Stomach smooth muscle (tissue), 2 donors: ENCODE data around the gene HOXA13.

Experiments
- H3K27ac ChIP-seq: one replicate; pipeline ENCODE4 v1.7.0; 2013; ENCODE audit warnings: mild to moderate bottlenecking, low read length, inconsistent platforms
- H3K27me3 ChIP-seq, 2 donors: one replicate each; pipeline ENCODE4 v1.7.0; 2013; ENCODE audit warnings: low read length in 2 of 2; ENCODE audit not compliant: insufficient read depth in 2 of 2, control insufficient read depth in 1 of 2
- H3K36me3 ChIP-seq, 2 donors: one replicate each; pipeline ENCODE4 v1.7.0; 2013; ENCODE audit warnings: low read length in 2 of 2; ENCODE audit not compliant: control insufficient read depth in 2 of 2, insufficient read depth in 2 of 2
- H3K4me1 ChIP-seq: one replicate; pipeline ENCODE4 v1.7.0; 2013; ENCODE audit warnings: low read length; ENCODE audit not compliant: control insufficient read depth, insufficient read depth
- H3K4me3 ChIP-seq, 2 donors: one replicate each; pipeline ENCODE4 v1.7.0; 2013; ENCODE audit warnings: low read length in 2 of 2
- H3K9ac ChIP-seq, 2 donors: one replicate each; pipeline ENCODE4 v1.7.0; 2013; ENCODE audit warnings: low read length in 2 of 2, mild to moderate bottlenecking in 1 of 2
- H3K9me3 ChIP-seq, 2 donors: one replicate each; pipeline ENCODE4 v1.7.0; 2013; ENCODE audit warnings: low read length in 2 of 2; ENCODE audit not compliant: control insufficient read depth in 2 of 2
- donor health status: healthy.
- donor health status: Pancreatic carcinoma.

HOXA13 gene

DNA sequence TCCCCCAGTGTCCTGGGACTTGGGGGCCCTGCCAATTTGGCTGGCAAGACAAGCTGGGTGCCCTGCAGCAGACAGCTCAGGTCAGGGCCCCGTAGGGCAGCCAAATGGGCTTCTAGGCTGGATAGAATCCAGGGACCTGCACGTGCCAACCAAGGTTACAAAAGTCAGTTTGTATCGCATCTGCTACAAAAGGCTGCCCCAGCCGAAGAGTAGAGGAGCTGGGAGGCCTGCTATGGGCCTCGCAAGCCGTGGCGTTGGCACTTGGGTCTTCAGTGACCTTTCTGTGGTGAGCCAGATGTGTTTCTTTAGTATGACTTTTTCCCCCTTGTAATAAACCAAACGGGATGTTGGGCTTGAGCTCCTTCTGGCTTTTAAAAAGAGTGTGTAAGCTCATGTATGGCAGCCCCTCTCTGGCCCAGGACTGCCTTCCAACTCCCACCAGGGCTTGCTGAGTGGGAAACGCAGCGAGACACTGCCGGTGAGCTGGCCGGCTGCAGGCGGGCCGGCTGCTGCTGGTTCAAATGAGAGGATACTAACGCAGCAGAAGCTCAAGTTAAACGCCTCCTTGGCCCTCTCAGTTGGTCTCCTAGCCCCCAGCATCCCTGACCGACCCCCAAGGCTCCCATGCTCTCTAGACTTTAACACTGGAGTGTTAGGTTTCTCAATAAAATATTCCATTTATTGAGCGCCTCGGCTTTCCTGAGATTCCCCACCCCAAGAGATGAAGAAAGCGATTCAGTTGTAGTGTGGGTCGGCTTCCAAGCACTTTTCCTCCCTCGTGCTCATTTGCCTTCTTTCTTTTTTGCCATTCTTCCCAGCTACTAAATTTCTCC is 22.7 kb downstream of the HOXA13 start:
- Histone ChIP-seq H3K4me3 (no peak overlapping the region), H3K36me3 (no peaks in the 10 kb centered on the region), H3K27ac (no peak overlapping the region), H3K4me1 (peaks cover 26% of the 10 kb centered on the region), H3K27me3 (peaks cover 81 to 98% of the 10 kb centered on the region in 2 donors), H3K9me3 (no peaks in the 10 kb centered on the region), H3K9ac (no peak overlapping the region)

DNA sequence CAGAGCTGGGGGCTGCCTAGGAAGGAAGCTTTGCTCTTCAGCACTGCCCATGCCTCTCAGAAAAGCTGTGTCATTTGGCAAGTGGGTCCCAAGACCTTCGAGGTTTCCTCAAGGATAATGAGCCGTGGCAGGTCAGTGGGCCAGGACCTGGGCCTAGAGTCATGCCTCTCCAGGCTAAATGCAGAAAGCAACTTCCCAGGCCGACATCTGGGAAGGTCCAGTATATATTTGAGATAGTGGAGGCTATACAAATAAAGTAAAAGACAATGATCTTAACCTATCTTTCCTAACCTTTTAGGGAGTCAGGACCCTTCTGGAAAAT is 23.4 kb downstream of the HOXA13 start:
- no peak overlapping the region for H3K27ac ChIP-seq
- peaks cover 28% of the 10 kb centered on the region for H3K4me1 ChIP-seq
- no peak overlapping the region for H3K4me3 ChIP-seq
- peaks cover 82 to 99% of the 10 kb centered on the region in 2 donors for H3K27me3 ChIP-seq
- H3K9me3 ChIP-seq = no peaks in the 10 kb centered on the region
- no peaks in the 10 kb centered on the region for H3K36me3 ChIP-seq
- no peak overlapping the region for H3K9ac ChIP-seq

- Histone ChIP-seq H3K9me3 (no peaks in the 10 kb centered on the region), H3K4me1 (peaks cover 28% of the 10 kb centered on the region), H3K27me3 (peaks cover 84 to 100% of the 10 kb centered on the region in 2 donors), H3K4me3 (no peak overlapping the region), H3K36me3 (no peaks in the 10 kb centered on the region), H3K27ac (no peak overlapping the region), H3K9ac (no peak overlapping the region)
These were observed 24.0 kb downstream of the HOXA13 start for GRCh38 chr7:27175626-27176523.

GRCh38 chr7:27174874-27175625 is 24.8 kb downstream of the HOXA13 start:
- Histone ChIP-seq H3K27ac (no peak overlapping the region), H3K27me3 (peaks cover 82 to 100% of the 10 kb centered on the region in 2 donors), H3K36me3 (no peaks in the 10 kb centered on the region), H3K9ac (no peak overlapping the region), H3K9me3 (no peaks in the 10 kb centered on the region), H3K4me1 (peaks cover 28% of the 10 kb centered on the region), H3K4me3 (no peak overlapping the region)

- Histone ChIP-seq H3K4me3 (peak within 1 kb of the TSS; percentile 25 to 60), H3K36me3 (no peaks in the 10 kb centered on the region), H3K9ac (no peak within 1 kb of the TSS), H3K4me1 (peaks cover 26% of the 10 kb centered on the region), H3K9me3 (no peaks in the 10 kb centered on the region), H3K27me3 (peaks cover 78 to 100% of the 10 kb centered on the region in 2 donors), H3K27ac (no peak within 1 kb of the TSS)
These were observed 25.7 kb downstream of the HOXA13 start, which contains the start of gene HOXA10 for GRCh38 chr7:27173956-27174873. TSS of gene HOXA10 (minus strand) at chr7:27174320. CDS start at chr7:27174306, 14 bp downstream.

GRCh38 chr7:27173511-27173955 is 26.4 kb downstream of the HOXA13 start:
- Histone ChIP-seq H3K9ac (no peak overlapping the region), H3K4me3 (peak overlapping the region; percentile 25 to 60), H3K4me1 (peaks cover 25% of the 10 kb centered on the region), H3K27ac (no peak overlapping the region), H3K36me3 (no peaks in the 10 kb centered on the region), H3K27me3 (peaks cover 78 to 100% of the 10 kb centered on the region in 2 donors), H3K9me3 (no peaks in the 10 kb centered on the region)

DNA sequence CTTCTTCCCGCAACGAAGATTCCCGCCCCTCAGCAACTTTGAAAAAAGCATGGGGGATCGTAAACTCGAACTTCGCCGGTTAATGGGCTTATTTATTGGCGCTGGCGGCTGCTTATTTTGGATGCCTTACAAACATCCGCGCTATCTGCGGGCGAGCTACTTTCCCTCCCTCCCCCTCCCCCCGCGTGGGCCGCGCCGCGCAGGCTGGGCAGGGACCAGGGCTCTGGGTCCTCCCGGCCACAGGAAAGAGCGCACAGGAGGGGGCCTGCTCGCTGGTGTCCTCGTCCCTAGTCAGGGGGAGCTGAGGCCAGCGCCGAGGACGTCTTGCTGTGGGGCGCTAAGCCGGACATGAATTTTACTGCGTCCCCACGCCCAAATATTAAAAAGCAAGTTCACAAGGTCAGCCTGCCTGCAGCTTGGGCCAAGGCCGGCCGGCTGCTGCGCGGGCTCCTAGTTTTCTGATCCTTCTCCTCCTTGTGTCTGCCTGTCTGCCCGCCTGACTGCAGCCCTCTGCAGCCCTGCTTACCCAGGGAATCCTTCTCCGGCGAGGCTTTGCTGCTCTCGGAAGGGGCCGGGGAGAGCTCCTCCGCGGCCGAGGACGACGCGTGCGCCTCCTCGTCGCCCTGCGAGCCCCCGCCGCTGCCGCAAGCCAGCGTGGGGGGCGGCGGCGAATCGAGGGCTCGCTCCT is 26.9 kb downstream of the HOXA13 start:
- H3K9me3 ChIP-seq = no peaks in the 10 kb centered on the region
- peaks cover 25% of the 10 kb centered on the region for H3K4me1 ChIP-seq
- no peak overlapping the region for H3K9ac ChIP-seq
- no peak overlapping the region for H3K27ac ChIP-seq
- no peaks in the 10 kb centered on the region for H3K36me3 ChIP-seq
- H3K4me3 ChIP-seq = peak overlapping the region; percentile 25 to 60
- H3K27me3 ChIP-seq = peaks cover 80 to 100% of the 10 kb centered on the region in 2 donors

- H3K4me3 ChIP-seq = no peak overlapping the region
These were observed 27.5 kb downstream of the HOXA13 start for GRCh38 chr7:27172315-27172774.

GRCh38 chr7:27171637-27172314 is 28.1 kb downstream of the HOXA13 start:
- H3K4me3 ChIP-seq = no peak overlapping the region
- H3K36me3 ChIP-seq = no peaks in the 10 kb centered on the region
- peaks cover 80 to 100% of the 10 kb centered on the region in 2 donors for H3K27me3 ChIP-seq
- peaks cover 27% of the 10 kb centered on the region for H3K4me1 ChIP-seq
- no peaks in the 10 kb centered on the region for H3K9me3 ChIP-seq
- no peak overlapping the region for H3K9ac ChIP-seq
- no peak overlapping the region for H3K27ac ChIP-seq

More at GRCh38 chr7:27172315-27172774, 27.5 kb downstream of the HOXA13 start:
- H3K27me3 ChIP-seq = peaks cover 80 to 100% of the 10 kb centered on the region in 2 donors
- no peaks in the 10 kb centered on the region for H3K9me3 ChIP-seq
- no peaks in the 10 kb centered on the region for H3K36me3 ChIP-seq
- H3K27ac ChIP-seq = no peak overlapping the region
- no peak overlapping the region for H3K9ac ChIP-seq
- peaks cover 25% of the 10 kb centered on the region for H3K4me1 ChIP-seq
